ENCODE data around the gene TBCD.

DNA sequence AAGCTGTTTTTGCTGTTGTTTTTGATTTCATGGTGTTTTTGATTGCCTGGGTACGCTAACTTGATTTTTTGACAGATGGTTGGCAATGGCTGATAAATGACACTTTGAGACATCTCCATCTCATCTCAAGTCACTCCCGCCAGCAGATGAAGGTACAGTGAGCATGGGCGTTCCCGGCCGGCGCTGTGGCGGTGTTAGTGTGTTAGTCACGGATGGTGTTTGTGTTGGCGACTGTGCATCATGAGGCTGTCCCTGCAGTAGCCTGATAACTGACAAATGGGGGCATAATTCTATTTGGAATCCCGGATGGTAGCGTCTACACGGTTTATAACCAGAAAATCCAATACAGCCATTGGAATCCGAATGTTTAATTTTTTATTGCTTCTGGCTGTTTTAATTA lies 169.6 kb downstream of the TBCD start:
- TF ChIP-seq, protein P1, sequence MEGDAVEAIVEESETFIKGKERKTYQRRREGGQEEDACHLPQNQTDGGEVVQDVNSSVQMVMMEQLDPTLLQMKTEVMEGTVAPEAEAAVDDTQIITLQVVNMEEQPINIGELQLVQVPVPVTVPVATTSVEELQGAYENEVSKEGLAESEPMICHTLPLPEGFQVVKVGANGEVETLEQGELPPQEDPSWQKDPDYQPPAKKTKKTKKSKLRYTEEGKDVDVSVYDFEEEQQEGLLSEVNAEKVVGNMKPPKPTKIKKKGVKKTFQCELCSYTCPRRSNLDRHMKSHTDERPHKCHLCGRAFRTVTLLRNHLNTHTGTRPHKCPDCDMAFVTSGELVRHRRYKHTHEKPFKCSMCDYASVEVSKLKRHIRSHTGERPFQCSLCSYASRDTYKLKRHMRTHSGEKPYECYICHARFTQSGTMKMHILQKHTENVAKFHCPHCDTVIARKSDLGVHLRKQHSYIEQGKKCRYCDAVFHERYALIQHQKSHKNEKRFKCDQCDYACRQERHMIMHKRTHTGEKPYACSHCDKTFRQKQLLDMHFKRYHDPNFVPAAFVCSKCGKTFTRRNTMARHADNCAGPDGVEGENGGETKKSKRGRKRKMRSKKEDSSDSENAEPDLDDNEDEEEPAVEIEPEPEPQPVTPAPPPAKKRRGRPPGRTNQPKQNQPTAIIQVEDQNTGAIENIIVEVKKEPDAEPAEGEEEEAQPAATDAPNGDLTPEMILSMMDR (IDR thresholded peaks at IDR 0.05; ENCODE audit: insufficient read depth, low read depth, low read length): no peak
- TF ChIP-seq EZH2 (IDR thresholded peaks at IDR 0.05; ENCODE audit: insufficient read depth, low read length): no peak
